GM06990 (cell line): ENCODE measurements around the gene DLK1.

ENCODE experiments used
- DNase-seq: peaks from one replicate; pipeline ENCODE4 v3.0.0-alpha.2; 2011; ENCODE audit not compliant: insufficient read length; ENCODE audit errors: extremely low read depth
- H3K27me3 ChIP-seq: replicated peaks from 2 replicates; pipeline ENCODE4 v1.6.0; 2011; ENCODE audit warnings: low read length; ENCODE audit not compliant: control insufficient read depth, insufficient read depth
- H3K36me3 ChIP-seq: 2 replicates; pipeline ENCODE4 v1.5.1; 2011; ENCODE audit warnings: low read length; ENCODE audit not compliant: control insufficient read depth, insufficient read depth
- H3K4me3 ChIP-seq: replicated peaks from 2 replicates; pipeline ENCODE4 v1.5.1; 2011; ENCODE audit warnings: low read depth, mild to moderate bottlenecking, control low read depth, low read length
- TF ChIP-seq, protein P1 (sequence below): IDR thresholded peaks from 2 replicates; pipeline ENCODE4 v1.5.1; 2011; ENCODE audit warnings: low read length, control low read depth, mild to moderate bottlenecking, inconsistent platforms; ENCODE audit not compliant: insufficient read depth, poor library complexity, severe bottlenecking

DLK1 gene

DNA sequence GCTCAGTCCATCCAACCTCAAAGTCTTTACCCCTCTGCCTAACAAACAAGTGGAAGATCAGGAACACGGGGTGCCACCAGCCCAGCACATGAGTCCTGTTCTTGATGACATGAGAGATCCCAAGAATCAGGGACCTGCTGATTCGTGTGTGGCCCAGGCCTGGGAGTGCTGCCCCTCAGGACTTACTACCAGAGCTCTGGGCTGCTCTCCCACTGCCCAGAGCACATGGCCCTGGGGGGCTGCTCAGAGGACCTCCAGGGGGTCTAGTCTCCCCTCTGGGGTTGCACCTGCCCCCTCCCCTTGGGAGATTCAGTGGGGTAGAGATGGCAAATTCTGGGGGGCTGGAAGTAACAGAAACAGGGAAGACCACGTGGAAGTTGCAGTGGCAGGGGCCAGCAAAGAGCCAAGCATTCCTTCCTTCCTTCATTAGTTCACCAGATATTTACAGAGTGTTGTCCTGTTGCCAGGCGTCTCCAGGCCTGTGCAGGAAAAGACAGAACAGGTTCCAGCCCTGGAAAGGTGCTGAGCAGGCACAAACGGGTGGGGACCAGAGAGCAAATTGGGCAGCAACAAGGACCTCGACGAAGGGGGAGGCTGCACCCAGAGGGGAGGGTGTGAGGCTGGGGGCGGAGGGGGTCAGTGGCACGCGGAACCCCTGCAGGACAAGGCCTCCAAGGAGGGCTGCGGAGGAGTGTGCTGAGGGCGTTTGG lies 54.1 kb downstream of the DLK1 start:
- H3K27me3 ChIP-seq = no peaks in the 10 kb centered on the region; the same call in 1 of the 2 replicates
- DNase-seq = no peak
- no peak overlapping the region for H3K4me3 ChIP-seq
- TF ChIP-seq, protein P1, sequence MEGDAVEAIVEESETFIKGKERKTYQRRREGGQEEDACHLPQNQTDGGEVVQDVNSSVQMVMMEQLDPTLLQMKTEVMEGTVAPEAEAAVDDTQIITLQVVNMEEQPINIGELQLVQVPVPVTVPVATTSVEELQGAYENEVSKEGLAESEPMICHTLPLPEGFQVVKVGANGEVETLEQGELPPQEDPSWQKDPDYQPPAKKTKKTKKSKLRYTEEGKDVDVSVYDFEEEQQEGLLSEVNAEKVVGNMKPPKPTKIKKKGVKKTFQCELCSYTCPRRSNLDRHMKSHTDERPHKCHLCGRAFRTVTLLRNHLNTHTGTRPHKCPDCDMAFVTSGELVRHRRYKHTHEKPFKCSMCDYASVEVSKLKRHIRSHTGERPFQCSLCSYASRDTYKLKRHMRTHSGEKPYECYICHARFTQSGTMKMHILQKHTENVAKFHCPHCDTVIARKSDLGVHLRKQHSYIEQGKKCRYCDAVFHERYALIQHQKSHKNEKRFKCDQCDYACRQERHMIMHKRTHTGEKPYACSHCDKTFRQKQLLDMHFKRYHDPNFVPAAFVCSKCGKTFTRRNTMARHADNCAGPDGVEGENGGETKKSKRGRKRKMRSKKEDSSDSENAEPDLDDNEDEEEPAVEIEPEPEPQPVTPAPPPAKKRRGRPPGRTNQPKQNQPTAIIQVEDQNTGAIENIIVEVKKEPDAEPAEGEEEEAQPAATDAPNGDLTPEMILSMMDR = no peak
- no peaks in the 10 kb centered on the region for H3K36me3 ChIP-seq

DNA sequence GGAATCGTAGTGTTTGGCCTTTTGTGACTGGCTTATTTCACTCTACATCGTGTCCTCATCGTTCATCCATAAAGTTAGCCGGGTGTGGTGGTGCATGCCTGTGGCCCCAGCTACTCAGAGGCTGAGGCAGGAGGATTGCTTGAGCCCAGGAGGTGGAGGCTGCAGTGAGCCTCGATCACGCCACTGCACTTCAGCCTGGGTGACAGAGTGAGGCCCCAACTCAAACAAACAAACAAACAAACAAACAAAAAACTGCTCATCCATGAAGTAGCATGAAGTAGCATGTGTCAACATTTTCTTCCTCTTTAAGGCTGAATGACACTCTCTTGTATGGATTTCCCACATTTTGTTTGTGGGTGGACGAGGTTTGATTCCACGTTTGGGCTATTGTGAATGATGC lies 55.3 kb downstream of the DLK1 start:
- TF ChIP-seq, protein P1 = no peak

DNA sequence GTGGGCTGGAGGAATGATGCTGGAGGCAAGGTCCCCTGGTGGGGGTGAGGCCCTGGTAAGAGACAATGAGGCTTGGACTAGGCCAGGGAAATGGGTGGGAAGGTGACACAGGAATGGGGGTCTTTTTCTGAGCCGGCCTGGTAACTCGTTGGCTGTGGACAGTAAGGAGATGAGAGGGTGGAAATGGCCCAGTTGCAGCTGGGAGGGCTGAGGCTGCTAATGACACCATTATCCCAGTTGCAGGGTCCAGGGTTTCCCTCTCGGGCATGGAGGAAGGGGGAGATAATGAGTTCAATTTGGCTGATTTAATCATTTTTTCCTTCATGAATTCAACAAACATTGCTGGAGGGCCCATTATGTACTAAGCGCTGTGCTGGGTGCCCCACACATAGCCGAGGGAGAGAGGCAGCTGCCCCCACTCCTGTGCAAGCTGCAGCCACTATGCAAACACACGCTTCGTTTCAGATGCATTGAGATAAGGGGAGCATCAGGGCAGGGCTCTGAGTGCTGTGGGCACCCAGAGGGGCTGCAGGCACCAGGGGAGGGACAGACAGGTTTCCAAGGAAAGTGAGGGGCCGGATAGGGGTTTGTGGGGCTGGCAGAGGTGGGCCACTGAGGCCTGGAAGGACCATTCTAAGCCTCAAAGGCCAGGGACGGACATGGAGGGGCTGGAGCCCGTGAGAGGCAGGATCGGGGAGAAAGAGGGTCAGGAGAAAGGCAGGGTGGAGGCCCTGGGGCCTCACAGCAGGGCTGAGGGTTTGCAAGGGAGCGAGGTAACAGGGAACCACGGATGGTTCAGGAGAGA lies 56.0 kb downstream of the DLK1 start:
- TF ChIP-seq, protein P1 = no peak
- no peak overlapping the region for H3K4me3 ChIP-seq
- no peaks in the 10 kb centered on the region; the same call in 1 of the 2 replicates for H3K27me3 ChIP-seq
- DNase-seq = no peak
- no peaks in the 10 kb centered on the region for H3K36me3 ChIP-seq

More for the DNA sequence above, 55.3 kb downstream of the DLK1 start:
- H3K27me3 ChIP-seq = no peaks in the 10 kb centered on the region; the same call in 1 of the 2 replicates
- no peak for DNase-seq
- H3K4me3 ChIP-seq = no peak overlapping the region
- no peaks in the 10 kb centered on the region for H3K36me3 ChIP-seq

DNA sequence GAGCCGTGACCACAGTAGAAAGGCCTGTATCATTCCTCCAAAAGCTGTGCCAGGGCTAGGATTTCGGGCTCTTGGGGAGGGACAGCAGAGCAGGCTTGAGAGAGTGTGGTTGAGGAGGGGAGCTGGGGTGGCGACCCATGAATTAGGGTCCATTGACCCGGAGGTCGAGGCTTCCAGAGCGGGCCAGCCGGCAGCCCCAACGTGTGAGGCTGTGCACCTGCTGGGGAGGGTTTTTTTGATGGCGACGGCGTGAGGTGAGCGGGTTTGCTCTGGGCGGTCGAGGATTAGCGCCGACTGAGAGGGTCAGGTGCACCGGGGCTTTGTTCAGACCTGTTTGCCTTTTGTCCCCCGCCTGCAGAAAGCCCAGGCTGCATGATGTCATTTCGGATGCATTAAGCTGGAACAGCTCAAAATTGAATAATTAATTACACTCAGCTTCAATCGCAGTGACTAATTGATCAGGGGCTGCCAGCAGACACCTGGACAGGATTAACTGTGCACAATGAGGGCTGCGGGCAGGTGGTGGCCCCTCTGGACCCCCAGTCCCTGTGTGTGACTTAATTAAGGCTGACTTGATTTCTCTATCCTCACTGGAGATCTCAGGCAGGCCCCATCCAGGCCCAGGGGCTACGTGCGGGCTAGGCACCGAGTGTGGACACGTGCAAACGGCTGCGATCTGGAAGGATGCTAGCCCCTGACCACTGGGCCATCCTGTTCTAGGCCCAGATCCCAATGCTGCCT lies 57.1 kb downstream of the DLK1 start:
- TF ChIP-seq, protein P1 = no peak
- no peak for DNase-seq
- no peaks in the 10 kb centered on the region; the same call in 1 of the 2 replicates for H3K27me3 ChIP-seq
- no peak overlapping the region for H3K4me3 ChIP-seq
- no peaks in the 10 kb centered on the region for H3K36me3 ChIP-seq

DNA sequence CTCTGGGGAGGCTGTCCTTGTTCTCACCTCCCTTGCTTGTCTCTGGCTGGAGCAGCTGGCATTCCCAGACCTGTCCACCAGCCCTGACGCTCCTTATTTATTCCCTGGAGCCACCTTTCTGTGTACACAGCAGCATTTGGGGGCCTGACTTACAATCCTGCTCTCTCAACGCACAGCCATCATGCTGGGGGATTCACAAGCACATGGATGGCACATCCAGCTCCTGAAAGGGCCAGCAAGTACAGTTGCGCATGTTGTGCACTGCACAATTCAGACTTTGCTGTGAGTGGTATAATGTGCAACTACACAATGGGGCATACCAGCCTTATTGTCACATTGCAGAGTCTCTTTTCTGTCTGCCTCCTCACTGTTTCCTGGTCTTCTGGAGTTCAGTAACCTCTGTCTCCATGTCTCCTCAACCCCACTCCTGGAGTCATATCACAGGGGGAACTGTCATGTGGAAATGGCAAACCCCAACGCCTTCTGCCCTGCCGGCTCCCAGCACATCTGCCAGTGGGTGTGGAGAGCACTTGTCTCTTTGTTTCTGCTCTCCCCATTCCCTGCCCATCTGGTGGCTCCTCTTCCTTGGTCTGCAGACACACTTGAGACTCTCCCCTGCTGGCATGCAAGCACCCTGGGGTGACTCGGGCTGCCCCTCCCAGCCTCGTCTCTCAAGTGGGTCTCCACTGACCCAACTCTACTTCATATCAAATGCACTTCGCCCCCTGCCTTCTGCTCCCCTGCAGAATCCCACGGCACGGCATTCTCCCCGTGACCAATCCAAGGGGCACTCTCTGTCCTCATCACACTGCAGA lies 58.0 kb downstream of the DLK1 start:
- no peaks in the 10 kb centered on the region for H3K27me3 ChIP-seq
- no peak for DNase-seq

More for the DNA sequence above, 58.0 kb downstream of the DLK1 start:
- H3K4me3 ChIP-seq = no peak overlapping the region
- no peaks in the 10 kb centered on the region for H3K36me3 ChIP-seq
- TF ChIP-seq, protein P1 = no peak
